ENCODE results near the gene NUTM2F. TPM values are rescaled to one million over a fixed set of nuclear protein-coding genes. Genes with fewer than 3 reads are reported as not detected.
"Not testable (repeated sequence)": the region's sequence is repeated elsewhere in the genome, so short reads cannot be mapped to it uniquely, and the experiment has no call there.

Gene NUTM2F
- total RNA-seq, 4 donors from 2014 or later, result not detected

DNA sequence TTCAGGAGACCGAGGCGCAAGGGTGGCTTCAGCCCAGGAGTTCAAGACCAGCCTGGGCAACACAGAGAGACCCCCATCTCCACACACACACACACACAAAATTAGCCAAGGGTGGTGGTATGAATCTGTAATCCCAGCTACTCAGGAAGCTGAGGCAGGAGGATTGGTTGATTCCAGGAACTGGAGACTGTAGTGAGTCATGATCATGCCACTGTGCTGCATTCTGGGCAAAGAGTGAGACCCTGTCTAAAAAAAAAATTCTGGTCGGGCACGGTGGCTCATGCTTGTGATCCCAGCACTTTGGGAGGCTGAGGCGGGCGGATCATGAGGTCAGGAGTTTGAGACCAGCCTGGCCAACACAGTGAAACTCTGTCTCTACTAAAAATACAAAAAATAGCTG is 11.2 kb upstream of the NUTM2F start:
- H3K9me3 ChIP-seq; H3K4me3 ChIP-seq; H3K36me3 ChIP-seq; H3K27ac ChIP-seq (replicated peaks in 1 of 4); DNase-seq (ENCODE audit: extremely low spot score); H3K27me3 ChIP-seq; H3K4me1 ChIP-seq; intact Hi-C loops (cut with DNase I): not testable (repeated sequence)
- 97% methylated on average over 6 of the region's 6 CpGs for WGBS

- intact Hi-C loops (cut with DNase I); H3K4me3 ChIP-seq; H3K4me1 ChIP-seq; H3K27ac ChIP-seq (replicated peaks in 1 of 4); H3K9me3 ChIP-seq; DNase-seq (ENCODE audit: extremely low spot score); H3K36me3 ChIP-seq; H3K27me3 ChIP-seq: not testable (repeated sequence)
- WGBS, result 78% methylated on average over 6 of the region's 7 CpGs
Observed at GRCh38 chr9:94338723-94339122, 10.3 kb upstream of the NUTM2F start.

- H3K27ac ChIP-seq (replicated peaks in 1 of 4); H3K9me3 ChIP-seq; H3K36me3 ChIP-seq; H3K27me3 ChIP-seq; H3K4me3 ChIP-seq; DNase-seq (ENCODE audit: extremely low spot score); H3K4me1 ChIP-seq; intact Hi-C loops (cut with DNase I): not testable (repeated sequence)
- 76% methylated on average over 4 of the region's 4 CpGs for WGBS
Observed at GRCh38 chr9:94336445-94336844, 8.0 kb upstream of the NUTM2F start.

GRCh38 chr9:94325583-94325982 is 2.9 kb downstream of the NUTM2F start:
- H3K36me3 ChIP-seq; intact Hi-C loops (cut with DNase I); H3K27ac ChIP-seq (replicated peaks in 1 of 4); H3K4me1 ChIP-seq; DNase-seq (ENCODE audit: extremely low spot score); H3K4me3 ChIP-seq; H3K27me3 ChIP-seq; H3K9me3 ChIP-seq: not testable (repeated sequence)
- WGBS, result 75% methylated on average over 10 of the region's 16 CpGs

- DNase-seq (ENCODE audit: extremely low spot score); H3K27me3 ChIP-seq; H3K27ac ChIP-seq (replicated peaks in 1 of 4); H3K36me3 ChIP-seq; H3K4me1 ChIP-seq; H3K9me3 ChIP-seq; H3K4me3 ChIP-seq; intact Hi-C loops (cut with DNase I): not testable (repeated sequence)
- 100% methylated on average over 2 of the region's 18 CpGs for WGBS
Observed at GRCh38 chr9:94323153-94323798, 5.2 kb downstream of the NUTM2F start.

- no CpG with 5 or more reads among the region's 9 CpGs for WGBS
- DNase-seq (ENCODE audit: extremely low spot score); H3K36me3 ChIP-seq; H3K9me3 ChIP-seq; intact Hi-C loops (cut with DNase I); H3K4me3 ChIP-seq; H3K27me3 ChIP-seq; H3K4me1 ChIP-seq; H3K27ac ChIP-seq (replicated peaks in 1 of 4): not testable (repeated sequence)
Observed at GRCh38 chr9:94322342-94322940, 6.0 kb downstream of the NUTM2F start.

GRCh38 chr9:94317949-94318657 is 10.3 kb downstream of the NUTM2F start:
- H3K36me3 ChIP-seq; H3K4me3 ChIP-seq; H3K4me1 ChIP-seq; DNase-seq (ENCODE audit: extremely low spot score); H3K27ac ChIP-seq (replicated peaks in 1 of 4); H3K9me3 ChIP-seq; intact Hi-C loops (cut with DNase I); H3K27me3 ChIP-seq: not testable (repeated sequence)
- WGBS, result no CpG with 5 or more reads among the region's 10 CpGs

DNA sequence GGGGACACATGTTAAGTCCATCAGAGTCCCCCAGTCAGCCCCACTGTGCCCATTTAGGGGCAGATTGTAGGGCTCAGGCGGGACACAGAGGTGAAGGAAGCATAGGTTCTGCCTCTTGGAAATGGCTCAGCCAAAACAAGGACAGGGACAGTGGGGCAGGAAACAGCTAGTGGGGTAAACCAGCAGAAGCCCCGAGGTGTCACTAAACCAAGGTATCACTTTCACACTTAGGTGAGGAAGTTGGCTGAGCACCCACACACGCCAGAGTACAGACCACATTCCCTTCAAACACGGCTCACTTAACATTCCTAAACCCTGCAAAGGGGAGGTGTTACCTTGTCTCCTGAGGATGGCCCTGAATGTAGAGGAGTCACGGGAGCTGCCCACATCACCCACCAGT is 12.2 kb downstream of the NUTM2F start:
- H3K4me3 ChIP-seq; H3K4me1 ChIP-seq; H3K27ac ChIP-seq (replicated peaks in 1 of 4); H3K27me3 ChIP-seq; intact Hi-C loops (cut with DNase I); DNase-seq (ENCODE audit: extremely low spot score); H3K9me3 ChIP-seq; H3K36me3 ChIP-seq: not testable (repeated sequence)
- no CpG with 5 or more reads among the region's 5 CpGs for WGBS

DNA sequence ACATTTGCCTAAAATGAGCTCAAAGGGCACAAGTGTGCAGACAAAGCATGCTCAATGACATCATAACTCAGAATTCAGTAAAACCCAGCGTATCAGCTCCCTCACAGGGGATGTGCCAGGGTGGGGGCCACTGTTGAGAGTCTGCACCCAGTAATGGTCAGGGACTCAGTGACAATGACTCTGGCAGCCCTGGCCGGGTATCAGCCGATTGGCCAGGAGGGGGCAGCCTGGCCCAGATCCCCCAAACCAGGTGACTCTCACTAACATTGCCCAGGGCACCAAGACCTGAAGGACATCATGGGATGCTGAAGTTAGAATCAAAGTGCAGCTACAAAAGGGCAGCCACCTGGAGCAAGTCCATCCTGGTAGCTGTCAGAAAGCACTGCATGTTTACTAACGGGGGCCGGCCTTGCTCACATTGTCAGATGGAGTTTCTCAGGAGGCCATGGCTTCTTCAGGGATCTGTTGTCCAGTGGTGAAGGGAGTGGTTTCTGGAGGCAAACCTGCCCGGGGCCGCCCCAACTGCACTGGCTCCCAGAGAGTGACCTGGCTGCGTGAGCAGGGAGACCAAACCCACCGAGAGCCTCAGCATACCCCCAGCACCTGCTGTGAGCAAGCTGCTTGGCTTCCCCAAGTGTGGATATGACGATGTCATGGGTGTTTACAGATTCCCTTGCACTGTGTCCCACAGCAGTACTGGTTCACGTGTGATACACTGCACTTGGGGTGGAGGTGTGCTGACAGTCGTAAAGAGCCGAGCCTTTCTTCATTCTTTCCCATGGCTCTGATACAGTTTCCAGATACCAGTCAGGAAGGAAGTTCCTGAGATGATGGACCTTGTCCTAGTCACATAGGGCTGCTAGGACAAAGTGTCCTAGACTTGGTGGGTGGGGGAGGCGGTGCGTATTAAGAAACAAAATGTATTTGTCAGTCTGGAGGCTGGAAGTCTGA is 13.1 kb downstream of the NUTM2F start:
- intact Hi-C loops (cut with DNase I); H3K27me3 ChIP-seq; H3K27ac ChIP-seq (replicated peaks in 1 of 4); H3K4me1 ChIP-seq; H3K4me3 ChIP-seq; H3K9me3 ChIP-seq; H3K36me3 ChIP-seq: not testable (repeated sequence)
- WGBS, result no CpG with 5 or more reads among the region's 15 CpGs
- peak; percentile 70 for DNase-seq (ENCODE audit: extremely low spot score)
